Activated T-cell treated with anti-CD3 and anti-CD28 coated beads, Interleukin-2, amount 50 U/mL, for 72 hours (primary cell): ENCODE results near the gene SMIM34. TPM values are rescaled to one million over a fixed set of nuclear protein-coding genes. Genes with fewer than 3 reads are reported as not detected.

Source experiments
- total RNA-seq, 2 donors: library from RNA; stranded (reverse); gene quantifications; one replicate each; pipeline ENCODE4 v1.2.3, GENCODE V29; 2022

Gene SMIM34
- total RNA-seq, 2 donors from 2014 or later: not detected

Other genes starting within 250 kb of the SMIM34 start
- gene KCNE2, start 59.9 kb downstream of the SMIM34 start, total RNA-seq: under 1 TPM; 0.48 to 0.69 TPM
- gene SMIM11, start 48.4 kb downstream of the SMIM34 start, total RNA-seq: 10 to 100 TPM in 1 of 2 donors, 1 to 10 TPM in 1; 6.6 to 33.5 TPM
- gene KCNE1, start 88.3 kb upstream of the SMIM34 start, total RNA-seq: under 1 TPM; 0.37 to 0.41 TPM
- 10 to 100 TPM; 11.7 to 13.3 TPM for gene RCAN1, start 191.2 kb upstream of the SMIM34 start, total RNA-seq
- 1 to 10 TPM in 1 of 2 donors, under 1 TPM in 1; 0.82 to 1.6 TPM for gene CLIC6, start 245.0 kb upstream of the SMIM34 start, total RNA-seq